LNCaP clone FGC (cell line): ENCODE results near the gene FDPS.

Source experiments
- DNase-seq: peaks from one replicate; pipeline ENCODE4 v3.0.0-alpha.2; 2011; ENCODE audit warnings: low read depth
- H3K4me3 ChIP-seq: 2 replicates; pipeline ENCODE4 v1.5.1; 2011; ENCODE audit warnings: mild to moderate bottlenecking, low read depth, low read length, control low read depth
- TF ChIP-seq, protein P1 (sequence below): IDR thresholded peaks from 2 replicates; pipeline ENCODE4 v1.5.1; 2012; ENCODE audit warnings: mild to moderate bottlenecking; ENCODE audit not compliant: control insufficient read depth, insufficient read depth; ENCODE audit errors: extremely low read depth

Gene FDPS

DNA sequence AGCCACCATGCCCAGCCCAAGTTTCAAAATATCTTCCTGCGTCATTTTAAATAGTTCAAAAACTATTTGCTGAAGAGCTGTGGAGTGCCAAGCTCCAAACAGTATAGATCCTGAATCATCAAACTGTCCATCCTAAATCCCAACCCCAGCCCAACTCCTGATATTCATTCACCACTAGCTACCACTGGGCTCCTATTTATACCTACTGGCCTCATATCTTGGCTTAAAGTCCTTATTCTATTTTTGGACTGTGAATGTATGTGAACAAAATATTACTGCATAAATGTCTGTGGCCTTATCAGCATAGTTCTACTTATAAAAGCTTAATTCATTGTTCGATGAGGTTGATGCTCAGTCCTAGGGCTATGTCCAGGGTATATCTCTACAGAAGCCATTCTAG is 41.3 kb upstream of the FDPS start:
- TF ChIP-seq, protein P1, sequence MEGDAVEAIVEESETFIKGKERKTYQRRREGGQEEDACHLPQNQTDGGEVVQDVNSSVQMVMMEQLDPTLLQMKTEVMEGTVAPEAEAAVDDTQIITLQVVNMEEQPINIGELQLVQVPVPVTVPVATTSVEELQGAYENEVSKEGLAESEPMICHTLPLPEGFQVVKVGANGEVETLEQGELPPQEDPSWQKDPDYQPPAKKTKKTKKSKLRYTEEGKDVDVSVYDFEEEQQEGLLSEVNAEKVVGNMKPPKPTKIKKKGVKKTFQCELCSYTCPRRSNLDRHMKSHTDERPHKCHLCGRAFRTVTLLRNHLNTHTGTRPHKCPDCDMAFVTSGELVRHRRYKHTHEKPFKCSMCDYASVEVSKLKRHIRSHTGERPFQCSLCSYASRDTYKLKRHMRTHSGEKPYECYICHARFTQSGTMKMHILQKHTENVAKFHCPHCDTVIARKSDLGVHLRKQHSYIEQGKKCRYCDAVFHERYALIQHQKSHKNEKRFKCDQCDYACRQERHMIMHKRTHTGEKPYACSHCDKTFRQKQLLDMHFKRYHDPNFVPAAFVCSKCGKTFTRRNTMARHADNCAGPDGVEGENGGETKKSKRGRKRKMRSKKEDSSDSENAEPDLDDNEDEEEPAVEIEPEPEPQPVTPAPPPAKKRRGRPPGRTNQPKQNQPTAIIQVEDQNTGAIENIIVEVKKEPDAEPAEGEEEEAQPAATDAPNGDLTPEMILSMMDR: no peak
- H3K4me3 ChIP-seq: no peak overlapping the region
- no peak for DNase-seq

DNA sequence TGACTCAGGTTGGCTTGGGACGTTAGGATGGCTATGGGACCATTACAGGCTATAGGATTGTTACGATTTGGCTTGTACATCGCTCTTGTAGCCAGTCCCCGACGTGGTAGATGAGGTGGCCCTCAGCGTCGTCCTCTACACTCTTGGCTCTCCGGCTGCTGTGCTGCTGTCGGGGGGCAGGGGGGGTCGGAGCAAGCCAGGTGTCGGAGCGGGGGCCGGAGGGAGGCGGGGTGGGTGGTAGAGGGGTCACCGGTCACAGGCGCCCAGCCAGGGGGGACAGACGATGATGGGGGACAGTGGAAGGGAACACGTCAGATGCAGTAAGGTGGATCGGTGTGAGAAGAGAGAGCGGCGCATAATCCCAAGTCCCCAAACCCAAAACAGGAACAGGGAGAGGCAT is 40.0 kb upstream of the FDPS start:
- TF ChIP-seq, protein P1: no peak
- DNase-seq: no peak
- H3K4me3 ChIP-seq: no peak overlapping the region

DNA sequence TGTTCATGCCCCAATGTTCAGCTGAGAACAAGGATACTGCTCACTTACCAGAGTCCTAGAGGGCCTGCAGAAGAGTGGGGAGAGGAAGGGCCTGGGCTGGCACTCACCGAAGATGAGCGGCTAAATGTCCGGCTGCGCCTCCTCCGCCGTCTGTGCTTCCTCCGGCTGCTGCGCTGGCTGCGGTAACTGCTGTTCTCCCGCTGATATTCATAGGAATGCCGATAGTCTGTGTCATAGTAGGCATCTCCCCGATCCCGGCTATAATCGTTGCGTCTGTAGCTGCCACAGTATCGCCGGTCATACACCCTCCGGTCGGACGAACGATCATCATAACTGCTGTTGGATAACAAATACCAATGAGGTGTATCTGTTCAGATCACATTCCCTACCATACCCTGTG is 39.3 kb upstream of the FDPS start:
- DNase-seq: no peak
- TF ChIP-seq, protein P1: no peak
- H3K4me3 ChIP-seq: no peak overlapping the region

DNA sequence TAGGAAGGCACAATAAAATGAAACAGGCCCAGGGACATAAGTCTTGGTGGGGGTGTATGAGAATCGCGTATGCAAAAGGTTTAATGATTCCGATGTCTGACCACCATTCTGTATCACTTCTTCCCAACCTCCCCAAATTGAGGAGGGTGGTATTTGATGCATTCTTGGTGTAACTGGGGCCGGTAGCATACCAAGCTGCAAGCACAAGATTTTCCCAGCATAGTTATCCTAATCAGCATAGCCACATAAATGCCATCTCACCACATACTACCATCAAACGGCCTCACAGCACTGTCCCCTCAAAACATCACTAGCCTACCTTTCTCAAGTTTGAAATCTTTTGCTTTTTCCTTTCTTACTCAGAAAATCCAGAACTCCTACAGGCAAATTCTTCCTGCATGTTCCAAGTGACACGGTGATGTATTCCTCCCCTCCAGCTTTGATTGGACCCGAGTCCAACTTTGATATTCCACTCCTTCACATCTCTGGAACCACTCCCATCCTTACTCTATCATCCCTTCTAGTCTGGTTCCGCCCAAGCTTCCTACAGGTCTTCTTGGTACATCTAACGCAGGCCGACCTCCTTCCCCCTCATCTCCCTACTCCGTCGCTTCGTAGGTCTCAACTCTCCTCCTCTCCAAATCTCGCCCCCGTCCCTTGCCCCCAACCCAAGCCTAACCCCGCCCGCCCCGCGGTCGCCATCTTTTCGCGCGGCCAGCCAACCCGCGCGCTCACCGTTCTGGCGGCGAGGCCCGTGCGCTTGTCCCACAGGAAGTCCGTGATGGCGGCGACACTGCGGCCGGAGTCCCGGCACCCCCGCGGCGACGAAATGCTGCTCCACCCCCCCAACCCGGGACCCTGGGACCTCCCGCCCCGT is 36.0 kb upstream of the FDPS start:
- TF ChIP-seq, protein P1: no peak
- DNase-seq: no peak

DNA sequence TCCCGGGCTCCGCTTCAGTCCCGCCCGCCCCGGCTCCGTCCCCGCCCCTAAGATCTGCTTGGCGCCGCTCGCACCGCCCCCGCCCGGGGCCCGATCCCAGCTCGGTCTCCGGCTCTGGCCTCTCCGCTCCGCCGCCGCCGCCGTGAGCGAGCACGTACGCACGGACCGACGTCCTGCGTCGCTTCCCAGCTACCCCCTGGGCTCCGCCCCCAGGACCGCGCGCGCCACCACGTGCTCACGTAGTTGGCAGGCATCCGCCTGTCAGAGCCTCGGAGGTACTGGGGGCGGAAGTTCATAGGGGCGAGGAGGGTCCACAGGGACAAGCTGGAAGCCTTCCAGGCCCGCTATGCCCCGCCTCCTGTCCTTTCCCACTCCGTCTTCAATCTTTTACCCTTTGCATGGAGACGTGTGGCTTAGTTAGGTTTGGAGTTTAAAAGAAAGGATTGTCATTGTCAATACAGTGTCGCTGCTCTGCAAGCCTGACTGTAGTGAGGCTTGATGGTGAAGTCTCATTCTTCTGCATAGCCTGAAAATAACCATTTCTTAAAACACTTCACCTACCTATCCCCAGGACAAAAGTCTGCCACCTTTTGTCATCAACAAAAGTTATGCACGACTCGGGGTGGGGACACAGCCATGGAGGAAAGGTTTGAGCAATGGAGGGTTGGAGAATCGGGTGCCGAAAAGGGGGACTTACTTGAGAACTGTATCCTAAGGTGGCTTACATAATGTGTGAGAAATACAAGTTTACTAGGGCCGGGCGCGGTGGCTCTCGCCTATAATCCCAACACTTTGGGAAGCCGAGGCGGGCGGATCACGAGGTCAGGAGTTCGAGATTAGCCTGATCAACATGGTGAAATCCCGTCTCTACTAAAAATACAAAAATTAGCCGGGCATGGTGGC is 35.1 kb upstream of the FDPS start, which contains the start of gene CLK2:
TSS of gene CLK2 (minus strand) at position 162 of the 903 bp plus-strand sequence. CDS start 2,527 bp downstream, outside the sequence.
- peak; percentile 81 for DNase-seq
- TF ChIP-seq, protein P1: no peak
- peak within 1 kb of the TSS; percentile 64 for H3K4me3 ChIP-seq

More for the DNA sequence above, 36.0 kb upstream of the FDPS start:
- peak overlapping the region; percentile 64 for H3K4me3 ChIP-seq

DNA sequence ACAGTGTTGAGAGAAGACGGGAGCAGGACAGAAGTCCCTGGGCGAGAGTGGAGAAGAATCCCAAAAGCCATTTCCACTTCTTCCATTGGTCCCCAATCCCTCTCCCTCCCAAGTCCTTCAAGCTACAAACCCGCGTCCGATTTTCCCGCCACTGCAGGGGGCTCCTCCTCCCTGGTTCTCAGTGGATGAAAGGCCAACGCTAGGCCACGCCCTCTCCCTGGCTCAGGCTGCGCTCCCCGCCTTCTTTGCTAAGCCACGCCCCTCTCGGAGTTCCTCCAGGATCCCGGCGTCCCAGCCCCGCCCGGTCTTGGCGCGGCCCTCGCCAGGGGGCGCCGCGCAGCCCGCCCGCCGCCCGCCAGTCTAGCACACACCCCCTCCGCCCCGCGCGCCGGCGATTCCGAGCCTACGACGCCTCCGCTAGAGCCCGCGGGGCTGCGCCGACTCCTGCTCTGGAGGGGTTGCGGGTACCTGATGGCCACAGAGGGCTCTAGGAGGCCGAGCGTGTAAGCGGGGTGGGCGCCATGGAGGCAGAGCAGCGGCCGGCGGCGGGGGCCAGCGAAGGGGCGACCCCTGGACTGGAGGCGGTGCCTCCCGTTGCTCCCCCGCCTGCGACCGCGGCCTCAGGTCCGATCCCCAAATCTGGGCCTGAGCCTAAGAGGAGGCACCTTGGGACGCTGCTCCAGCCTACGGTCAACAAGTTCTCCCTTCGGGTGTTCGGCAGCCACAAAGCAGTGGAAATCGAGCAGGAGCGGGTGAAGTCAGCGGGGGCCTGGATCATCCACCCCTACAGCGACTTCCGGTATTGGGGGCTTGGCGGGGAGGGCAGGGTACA is 31.4 kb upstream of the FDPS start, which contains the start of gene HCN3:
TSS of gene HCN3 (plus strand) at position 394 of the 832 bp plus-strand sequence. CDS start at position 522, 128 bp downstream.
- TF ChIP-seq, protein P1: peak; percentile 73
- peak; percentile 77 for DNase-seq
- H3K4me3 ChIP-seq: peak within 1 kb of the TSS; percentile 56
